AG04449 (cell line): ENCODE data around the gene CDPF1.

Source experiments
- CTCF ChIA-PET: fragments of 350-600 bp; formaldehyde crosslinking; extraction: SDS; loops from one replicate; lab custom pipeline; 2021; ENCODE audit warnings: antibody characterized with exemption; lab: Yijun Ruan, JAX
- POLR2A ChIA-PET: fragments of 400-600, 350-600 bp; formaldehyde crosslinking; extraction: SDS; loops from one replicate; lab custom pipeline; 2020; ENCODE audit warnings: antibody characterized with exemption, inconsistent platforms; lab: Yijun Ruan, JAX
- DNase-seq: peaks from one replicate; pipeline ENCODE4 v3.0.0-alpha.2; 2010; ENCODE audit warnings: low read depth, low spot score
- H3K4me3 ChIP-seq: 2 replicates; pipeline ENCODE4 v1.5.1; 2011; ENCODE audit warnings: low read depth, mild to moderate bottlenecking, control low read depth, low read length
- TF ChIP-seq, protein P1 (sequence below): IDR thresholded peaks from one replicate; pipeline ENCODE4 v1.5.1; 2011; ENCODE audit warnings: mild to moderate bottlenecking, moderate library complexity, low read length, control low read depth, inconsistent platforms; ENCODE audit not compliant: insufficient read depth; ENCODE audit errors: missing control alignments

Gene CDPF1

DNA sequence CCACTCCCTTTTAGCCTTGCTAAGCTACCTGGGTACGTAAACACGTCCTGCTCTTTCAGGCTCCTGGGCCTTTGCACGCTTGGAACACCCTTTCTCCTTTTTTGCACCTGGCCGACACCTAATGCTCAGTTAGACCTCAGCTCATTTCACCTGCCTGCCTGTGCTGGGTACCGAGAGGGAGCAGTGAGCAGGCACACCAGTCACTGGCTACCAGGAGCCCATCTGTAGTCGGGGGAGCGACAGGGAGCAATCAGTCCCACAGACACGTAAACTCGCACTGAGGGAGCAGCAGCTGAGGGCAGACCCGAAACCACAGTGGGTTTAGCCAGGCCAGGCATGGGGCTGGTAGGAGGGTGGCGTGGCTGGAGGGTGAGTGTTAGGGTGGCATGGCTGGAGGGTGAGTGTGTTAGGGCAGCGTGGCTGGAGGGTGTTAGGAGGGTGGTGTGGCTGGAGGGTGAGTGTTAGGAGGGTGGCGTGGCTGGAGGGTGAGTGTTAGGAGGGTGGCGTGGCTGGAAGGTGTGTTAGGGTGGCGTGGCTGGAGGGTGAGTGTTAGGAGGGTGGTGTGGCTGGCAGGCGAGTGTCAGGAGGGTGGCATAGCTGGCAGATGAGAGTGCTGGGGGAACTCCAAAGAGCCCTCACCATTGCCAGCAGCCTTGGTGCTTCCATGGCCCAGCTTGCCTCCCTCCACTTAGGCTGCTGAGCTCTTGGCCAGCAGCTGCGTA lies 40.2 kb upstream of the CDPF1 start:
- POLR2A ChIA-PET, result no interaction called here
- CTCF ChIA-PET, result interaction anchor here (0.7 to 1.1 kb wide), 2 partner anchors 9 to 46 kb away, joined by 3 to 4 read pairs; no protein-coding TSS in a partner anchor
- H3K4me3 ChIP-seq, result no peak overlapping the region
- TF ChIP-seq, protein P1, sequence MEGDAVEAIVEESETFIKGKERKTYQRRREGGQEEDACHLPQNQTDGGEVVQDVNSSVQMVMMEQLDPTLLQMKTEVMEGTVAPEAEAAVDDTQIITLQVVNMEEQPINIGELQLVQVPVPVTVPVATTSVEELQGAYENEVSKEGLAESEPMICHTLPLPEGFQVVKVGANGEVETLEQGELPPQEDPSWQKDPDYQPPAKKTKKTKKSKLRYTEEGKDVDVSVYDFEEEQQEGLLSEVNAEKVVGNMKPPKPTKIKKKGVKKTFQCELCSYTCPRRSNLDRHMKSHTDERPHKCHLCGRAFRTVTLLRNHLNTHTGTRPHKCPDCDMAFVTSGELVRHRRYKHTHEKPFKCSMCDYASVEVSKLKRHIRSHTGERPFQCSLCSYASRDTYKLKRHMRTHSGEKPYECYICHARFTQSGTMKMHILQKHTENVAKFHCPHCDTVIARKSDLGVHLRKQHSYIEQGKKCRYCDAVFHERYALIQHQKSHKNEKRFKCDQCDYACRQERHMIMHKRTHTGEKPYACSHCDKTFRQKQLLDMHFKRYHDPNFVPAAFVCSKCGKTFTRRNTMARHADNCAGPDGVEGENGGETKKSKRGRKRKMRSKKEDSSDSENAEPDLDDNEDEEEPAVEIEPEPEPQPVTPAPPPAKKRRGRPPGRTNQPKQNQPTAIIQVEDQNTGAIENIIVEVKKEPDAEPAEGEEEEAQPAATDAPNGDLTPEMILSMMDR, result no peak
- no peak for DNase-seq

DNA sequence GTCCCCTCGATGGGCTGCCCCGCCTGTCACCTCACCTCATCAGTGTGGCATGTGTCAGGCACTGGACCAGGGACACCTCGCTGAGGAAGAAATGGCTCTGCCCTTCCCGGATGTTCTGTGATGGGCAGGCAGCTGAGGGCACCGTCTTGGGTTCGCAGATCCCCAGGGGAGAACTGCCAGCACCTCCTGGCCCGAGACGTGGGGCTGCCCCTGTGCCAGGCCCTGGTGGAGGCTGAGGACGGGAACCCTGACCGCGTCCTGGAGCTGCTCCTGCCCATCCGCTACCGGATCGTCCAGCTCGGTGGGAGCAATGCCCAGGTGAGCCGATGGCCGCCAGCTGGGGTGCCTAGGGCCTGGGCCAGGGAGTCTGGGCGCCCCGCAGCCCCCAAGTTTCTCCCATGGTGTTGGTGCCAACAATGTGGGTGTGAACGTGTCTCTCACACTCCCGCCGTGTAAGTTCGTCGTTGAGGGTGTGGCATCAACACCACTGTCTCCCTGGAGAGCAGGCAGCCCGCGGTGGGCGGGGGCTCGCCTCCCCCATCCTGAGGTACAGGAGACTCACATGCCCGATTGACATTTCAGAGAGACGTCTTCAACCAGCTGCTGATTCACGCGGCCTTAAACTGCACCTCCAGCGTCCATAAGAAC lies 39.3 kb upstream of the CDPF1 start:
- TF ChIP-seq, protein P1, result no peak
- CTCF ChIA-PET, result interaction anchor here (0.7 to 1.1 kb wide), 2 partner anchors 8 to 45 kb away, joined by 3 to 4 read pairs; no protein-coding TSS in a partner anchor
- DNase-seq, result no peak
- POLR2A ChIA-PET, result no interaction called here
- H3K4me3 ChIP-seq, result no peak overlapping the region

DNA sequence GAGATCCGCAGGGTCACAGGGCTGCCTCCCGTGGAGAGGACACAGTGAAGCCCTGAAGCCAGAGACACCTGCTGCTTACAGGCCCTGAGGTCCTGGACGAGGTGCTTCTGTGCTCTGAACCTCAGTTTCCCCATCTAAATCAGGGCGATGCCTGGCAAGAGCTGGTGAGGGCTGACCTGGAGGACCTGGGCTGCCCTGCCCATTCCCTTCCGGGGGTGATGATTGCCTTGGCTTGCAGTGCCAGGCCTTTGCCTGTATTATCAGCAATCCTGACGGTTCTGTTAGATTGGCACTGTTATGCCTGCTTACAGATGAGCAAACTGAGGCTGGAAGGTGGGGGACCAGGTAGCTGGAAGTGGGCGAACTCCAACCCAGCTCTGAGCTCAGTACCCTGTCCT lies 38.8 kb upstream of the CDPF1 start:
- POLR2A ChIA-PET, result interaction anchor here (0.9 kb wide), 1 partner anchor 10 kb away, joined by 3 read pairs; no protein-coding TSS in a partner anchor
- TF ChIP-seq, protein P1, result no peak
- no peak for DNase-seq
- CTCF ChIA-PET, result no interaction called here
- H3K4me3 ChIP-seq, result no peak overlapping the region

DNA sequence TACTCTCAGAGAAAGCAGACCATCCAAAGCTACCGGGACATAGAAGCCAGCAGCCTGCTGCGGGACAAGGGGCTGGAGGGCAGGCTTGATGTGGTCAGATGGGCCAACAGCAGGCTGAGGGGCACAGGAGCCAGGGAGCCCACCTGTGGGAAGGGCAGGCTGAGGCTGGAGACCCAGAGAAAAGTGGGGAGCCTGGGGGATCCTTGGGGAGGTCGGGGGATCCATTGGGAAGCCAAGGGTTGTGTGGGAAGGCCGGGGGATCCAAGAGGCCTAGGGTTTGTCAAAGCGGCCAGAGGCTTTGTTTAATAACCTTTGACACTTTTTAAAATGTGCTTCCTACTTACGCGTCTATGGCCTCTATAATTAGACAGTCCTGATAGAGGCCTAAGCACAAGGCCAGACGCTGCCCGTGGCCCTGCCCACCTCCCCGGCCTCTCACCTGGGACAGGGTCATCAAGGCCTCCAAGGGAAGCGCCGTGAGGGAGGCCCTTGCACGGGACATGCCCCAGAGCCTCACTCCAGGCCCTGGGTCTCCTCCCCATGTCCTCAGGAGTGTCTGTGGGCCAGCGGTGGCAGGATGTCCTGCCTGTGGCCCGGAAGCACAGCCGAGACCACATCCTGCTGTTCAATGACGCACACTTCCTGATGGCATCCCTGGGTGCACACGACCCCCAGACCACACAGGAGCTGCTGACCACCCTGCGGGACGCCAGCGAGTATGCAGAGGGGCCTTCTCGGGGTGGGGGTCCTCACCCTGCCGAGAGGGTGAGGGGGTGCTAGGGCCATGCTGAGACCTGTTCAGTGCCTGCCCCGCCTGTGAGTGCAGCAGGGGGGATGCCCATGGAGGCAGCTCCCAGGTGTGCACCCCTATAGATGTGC lies 38.0 kb upstream of the CDPF1 start:
- TF ChIP-seq, protein P1, result no peak
- DNase-seq, result no peak
- POLR2A ChIA-PET, result interaction anchor here (0.6 to 0.9 kb wide), 2 partner anchors 9 to 11 kb away, joined by 3 to 5 read pairs; no protein-coding TSS in a partner anchor
- CTCF ChIA-PET, result no interaction called here
- no peak overlapping the region for H3K4me3 ChIP-seq

DNA sequence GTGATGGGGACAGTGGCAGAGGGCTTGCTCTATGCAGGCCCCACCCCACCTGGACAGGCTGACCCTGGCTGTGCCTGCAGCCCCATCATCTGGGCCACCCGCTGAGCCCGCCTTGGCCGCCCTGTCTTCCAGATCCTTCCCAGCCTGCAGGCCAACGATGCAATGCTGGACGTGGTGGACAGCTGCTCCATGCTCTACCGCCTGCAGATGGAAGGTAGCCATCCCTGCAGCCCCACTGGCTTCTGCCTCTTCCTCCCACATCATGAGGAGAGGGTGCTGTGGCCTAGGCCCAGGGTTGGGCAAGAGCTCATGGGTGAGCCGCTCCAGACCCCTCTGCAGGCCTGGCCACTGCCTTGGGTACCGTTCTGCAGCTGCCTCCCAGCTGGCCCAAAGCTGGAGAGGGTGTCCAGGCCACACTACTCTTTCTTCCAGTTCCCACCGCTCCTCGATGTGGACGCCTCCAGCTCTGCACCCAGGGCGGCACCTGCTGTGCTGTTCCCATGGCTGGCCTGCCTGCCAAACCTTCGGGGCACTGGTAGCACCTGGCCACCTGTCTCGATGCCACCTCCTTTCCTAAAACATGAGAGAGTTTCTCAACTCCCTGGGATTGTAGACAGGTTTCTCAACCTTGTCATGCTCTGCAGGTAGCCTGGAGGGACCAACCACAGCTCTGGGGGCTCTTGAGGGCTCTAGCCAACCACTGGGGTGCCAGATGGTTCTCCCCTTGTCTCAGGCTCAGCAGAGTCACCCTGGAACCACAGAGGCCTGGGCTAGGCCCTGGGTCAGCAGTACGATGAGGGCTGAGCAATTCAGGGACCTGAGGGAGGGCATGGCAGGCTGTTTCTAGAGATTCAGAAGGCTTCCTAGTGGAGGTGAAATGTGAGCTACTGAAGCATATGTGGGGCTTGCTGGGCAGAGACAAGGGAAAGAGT lies 37.1 kb upstream of the CDPF1 start:
- ChIA-PET POLR2A (interaction anchor here (0.6 to 1.3 kb wide), 3 partner anchors 9 to 37 kb away, joined by 3 to 5 read pairs (median 4); partner anchors contain the start of genes CDPF1 and GTSE1), CTCF (interaction anchor here (1.0 kb wide), 1 partner anchor 26 kb away, joined by 3 read pairs; no protein-coding TSS in a partner anchor)
- DNase-seq, result no peak
- TF ChIP-seq, protein P1, result no peak
- no peak overlapping the region for H3K4me3 ChIP-seq
